Measurements from ENCODE around the gene OR8G5.

OR8G5 gene

GRCh38 chr11:124315052-124315451 is 58.9 kb downstream of the OR8G5 start:
- H3K4me1 ChIP-seq (ENCODE audit: control insufficient read depth, insufficient read depth, low read length) = no peaks in the 10 kb centered on the region
- no peak overlapping the region for H3K9ac ChIP-seq (ENCODE audit: low read length)
- no peaks in the 10 kb centered on the region for H3K9me3 ChIP-seq (ENCODE audit: control insufficient read depth, insufficient read depth, low read depth, low read length)

More at GRCh38 chr11:124315052-124315451, 58.9 kb downstream of the OR8G5 start:
- H3K27ac ChIP-seq (ENCODE audit: low read depth, low read length) = no peak overlapping the region
- H3K27me3 ChIP-seq (ENCODE audit: control insufficient read depth, insufficient read depth, low read length) = no peaks in the 10 kb centered on the region
- H3K4me3 ChIP-seq (ENCODE audit: low read depth, low read length) = no peak overlapping the region
- no peaks in the 10 kb centered on the region for H3K36me3 ChIP-seq (ENCODE audit: control insufficient read depth, insufficient read depth, low read length)
